Right lobe of liver (tissue), 6 donors: ENCODE data around the gene LRRC8D. TPM values are rescaled to one million over a fixed set of nuclear protein-coding genes. Genes with fewer than 3 reads are reported as not detected.

ENCODE experiments used
- ATAC-seq, 4 donors: fragments of 200-7000 bp; cut with Tn5 transposase; one replicate each; pipeline ENCODE4 v1.9.1; 2020; ENCODE audit warnings: mild to moderate bottlenecking in 4 of 4, moderate library complexity in 4 of 4
- DNase-seq, 3 donors: peaks; one replicate each; pipeline ENCODE4 v3.0.0-alpha.2; 2020
- H3K27ac ChIP-seq, 3 donors: fragments of 200-600 bp; one replicate each; pipeline ENCODE4 v1.8.0; 2022
- H3K27me3 ChIP-seq, 2 donors: fragments of 200-600 bp; one replicate each; pipeline ENCODE4 v1.8.0; 2022
- H3K36me3 ChIP-seq, 4 donors: fragments of 200-600 bp; sonication (generic) in 1 of 4; one replicate each; pipeline versions ENCODE4 v1.5.1 to v1.8.0; 2017 to 2022; ENCODE audit warnings: control low read depth in 1 of 4
- H3K4me1 ChIP-seq, 4 donors: fragments of 200-600 bp; sonication (generic) in 1 of 4; one replicate each; pipeline versions ENCODE4 v1.5.1 to v1.8.0; 2017 to 2022; ENCODE audit warnings: control low read depth in 1 of 4
- H3K4me3 ChIP-seq, 3 donors: fragments of 200-600 bp; one replicate each; pipeline ENCODE4 v1.8.0; 2022
- H3K9me3 ChIP-seq, 4 donors: fragments of 200-600 bp; sonication (generic) in 1 of 4; one replicate each; pipeline versions ENCODE4 v1.5.1 to v1.8.0; 2017 to 2022; ENCODE audit warnings: control low read depth in 1 of 4
- CTCF ChIP-seq, 4 donors: fragments of 200-600 bp in 3 of 4; fragments of 450-650 bp in 1 of 4; IDR thresholded peaks; one replicate each; pipeline versions ENCODE4 v1.5.1 to v1.8.0; 2016 to 2022; ENCODE audit warnings: antibody characterized with exemption in 4 of 4, mild to moderate bottlenecking in 2 of 4
- POLR2A ChIP-seq: fragments of 450-650 bp; IDR thresholded peaks from one replicate; pipeline ENCODE4 v1.6.1; 2017; ENCODE audit warnings: antibody characterized with exemption, mild to moderate bottlenecking
- WGBS: methylation state at CpG from one replicate; pipeline ENCODE4 v1.1.6; 2018; ENCODE audit warnings: low coverage, low lambda C conversion rate; ENCODE audit not compliant: insufficient coverage; ENCODE audit errors: missing lambda C conversion rate; 5-methylcytosine and 5-hydroxymethylcytosine counted together
- intact Hi-C, 2 donors: fragments of 100-400 bp; cut with DNase I; formaldehyde crosslinking; loops; one replicate each; pipeline versions ENCODE4 v1.11.2 to v1.14.1; 2022
- total RNA-seq, 6 experiments: library from RNA; depleted of rRNA in 2 of 6; stranded (reverse); fragments of >200 nt in 2 of 6; fragmentation: NEBNext Ultra II Directional in 3 of 6; extraction: Animal tissue kit (Norgen Biotek cat#: 25700) in 3 of 6; gene quantifications; one replicate each; pipeline versions ENCODE4 v1.1.0 to v1.2.4, GENCODE V29; 2016 to 2023
- donor health status: DM: no; HTN: yes; CAD: no.
- donor health status: DM: no; HTN: no; CAD: no.
- donor health status: DM: no; HTN: no; CAD: no.
- donor health status: DM: no; HTN: yes; CAD: no.
- donor health status: DM: no; HTN: yes; CAD: no.

LRRC8D gene
- total RNA-seq, 6 experiments from 2014 or later: 11.5 to 22.1 (median 19.3) TPM

DNA sequence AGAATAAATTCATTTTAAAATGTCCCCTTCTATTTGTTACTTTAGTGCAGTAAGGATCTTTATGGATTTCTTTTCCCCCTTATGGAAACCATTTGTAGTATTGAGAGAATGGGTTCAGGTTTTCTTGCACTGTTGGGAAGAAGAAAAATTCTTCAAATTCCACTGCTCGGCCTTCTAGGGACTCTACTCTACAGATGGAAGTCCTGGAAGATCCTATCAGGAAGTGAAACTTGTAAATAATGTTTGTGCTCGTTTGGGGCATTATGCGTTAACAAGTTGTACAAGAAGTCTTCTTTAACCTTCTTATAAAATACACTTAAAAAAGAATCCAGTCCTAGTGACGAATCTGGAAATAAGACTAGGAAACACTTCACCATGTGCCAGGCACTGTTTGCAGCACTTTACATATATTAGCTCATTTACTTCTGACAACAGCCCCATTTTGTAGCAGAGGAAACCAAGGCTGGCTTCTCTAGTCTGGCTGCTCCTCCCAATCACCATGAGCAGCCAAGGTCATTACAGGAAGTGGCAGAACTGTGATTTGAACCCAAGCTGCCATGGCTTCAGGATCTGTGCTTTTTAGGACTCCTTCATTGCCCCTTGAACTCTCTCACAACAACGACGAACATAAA lies 11.8 kb downstream of the LRRC8D start:
- no peak overlapping the region for H3K27ac ChIP-seq
- ATAC-seq: no peak
- peaks cover 2 to 55% (median 13%) of the 10 kb centered on the region in 4 donors for H3K4me1 ChIP-seq
- H3K4me3 ChIP-seq: no peak overlapping the region
- intact Hi-C loops: no loop called here
- TF ChIP-seq POLR2A: no peak
- no peak for TF ChIP-seq CTCF (IDR thresholded peaks at IDR 0.05)
- no peak for DNase-seq
- 60% methylated on average over 6 of the region's 6 CpGs for WGBS
- no peaks in the 10 kb centered on the region for H3K27me3 ChIP-seq
- no peaks in the 10 kb centered on the region for H3K36me3 ChIP-seq
- H3K9me3 ChIP-seq: no peaks in the 10 kb centered on the region

DNA sequence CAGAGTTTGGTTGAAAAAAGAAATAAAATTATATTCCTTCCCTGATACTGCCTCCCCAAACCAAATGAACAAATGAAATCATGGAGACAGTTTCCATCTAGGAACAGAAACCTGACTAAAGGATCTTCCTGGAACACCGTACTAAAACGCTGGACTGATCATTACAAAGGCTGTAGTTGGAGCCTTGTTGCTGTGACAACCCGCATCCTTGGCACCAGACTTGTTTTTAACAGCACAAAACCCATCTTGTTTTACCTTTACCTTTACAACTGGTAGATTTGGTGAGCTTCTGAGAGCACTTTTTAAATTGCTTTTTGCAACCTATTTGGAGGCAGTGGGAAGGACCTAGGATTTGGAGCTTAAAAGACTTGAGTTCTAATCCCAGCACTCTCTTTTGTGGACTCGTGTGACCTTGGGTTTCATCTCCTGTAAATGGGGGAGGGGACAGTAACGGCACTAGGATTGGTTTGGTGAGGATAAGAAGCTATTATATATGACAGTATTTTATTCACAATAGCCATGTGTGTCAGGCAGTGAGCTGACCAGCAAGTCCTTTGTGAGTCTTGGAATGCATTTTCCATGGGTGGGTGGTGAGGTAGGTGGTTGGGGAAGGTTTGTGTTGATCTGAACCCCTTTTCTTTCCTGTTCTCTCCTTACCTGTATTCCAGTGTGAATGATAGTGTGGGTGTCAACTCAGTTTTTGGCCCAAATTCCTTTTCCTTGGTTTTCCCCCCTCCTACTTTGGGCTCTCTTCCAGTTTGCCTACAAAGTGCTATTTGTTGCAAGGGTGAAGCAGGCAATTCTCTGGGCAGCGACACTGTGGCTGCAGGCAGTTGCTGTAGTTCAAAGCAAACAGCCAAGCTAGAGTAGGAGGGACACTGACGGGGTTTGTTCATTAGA lies 12.6 kb downstream of the LRRC8D start:
- intact Hi-C loops: no loop called here
- DNase-seq (no peak), ATAC-seq (peak; percentile 42 to 64 (median 54))
- TF ChIP-seq CTCF (IDR thresholded peaks at IDR 0.05): no peak
- TF ChIP-seq POLR2A: no peak
- H3K4me1 ChIP-seq: peaks cover 2 to 56% (median 13%) of the 10 kb centered on the region in 4 donors
- H3K9me3 ChIP-seq: no peaks in the 10 kb centered on the region
- WGBS: 47% methylated on average over 6 of the region's 7 CpGs
- no peaks in the 10 kb centered on the region for H3K36me3 ChIP-seq
- peak overlapping the region in 1 of 3 donors; percentile 2 for H3K27ac ChIP-seq
- no peaks in the 10 kb centered on the region for H3K27me3 ChIP-seq
- H3K4me3 ChIP-seq: no peak overlapping the region

DNA sequence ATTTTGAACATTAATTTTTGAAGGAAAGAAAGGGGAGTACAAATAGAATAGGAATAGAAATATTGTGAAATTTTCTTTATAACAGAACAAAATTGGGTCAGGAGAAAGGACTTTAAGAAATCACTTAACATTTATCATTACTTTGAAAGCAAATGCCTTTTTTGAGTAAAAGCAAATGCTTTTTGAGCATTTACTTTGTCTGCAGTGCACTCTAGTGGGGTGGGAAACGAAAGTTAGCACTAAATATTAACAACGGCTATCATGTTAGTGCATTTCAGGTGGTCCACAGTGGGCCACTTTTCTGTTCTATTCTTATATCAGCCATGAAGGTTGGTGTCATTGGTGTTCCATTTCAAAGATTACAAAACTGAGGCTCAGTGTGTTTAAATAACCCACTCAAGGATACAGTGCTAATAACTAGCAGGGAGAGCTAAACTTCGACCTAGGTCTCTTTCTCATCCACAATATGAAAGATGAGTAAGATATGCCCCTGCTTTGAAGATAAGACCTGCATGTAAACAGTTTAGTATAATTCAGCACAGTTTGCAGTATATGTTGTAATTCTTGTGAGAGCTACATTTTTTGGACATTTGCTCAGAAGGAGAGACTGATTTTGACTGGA lies 13.4 kb downstream of the LRRC8D start:
- H3K36me3 ChIP-seq: no peaks in the 10 kb centered on the region
- TF ChIP-seq CTCF (IDR thresholded peaks at IDR 0.05) (no peak), POLR2A (no peak)
- no peaks in the 10 kb centered on the region for H3K9me3 ChIP-seq
- 46% methylated on average over 3 of the region's 3 CpGs for WGBS
- no peak for ATAC-seq
- H3K4me1 ChIP-seq: peaks cover 2 to 56% (median 13%) of the 10 kb centered on the region in 4 donors
- peak overlapping the region in 1 of 3 donors; percentile 2 for H3K27ac ChIP-seq
- no peak for DNase-seq
- intact Hi-C loops: no loop called here
- H3K27me3 ChIP-seq: no peaks in the 10 kb centered on the region
- no peak overlapping the region for H3K4me3 ChIP-seq

DNA sequence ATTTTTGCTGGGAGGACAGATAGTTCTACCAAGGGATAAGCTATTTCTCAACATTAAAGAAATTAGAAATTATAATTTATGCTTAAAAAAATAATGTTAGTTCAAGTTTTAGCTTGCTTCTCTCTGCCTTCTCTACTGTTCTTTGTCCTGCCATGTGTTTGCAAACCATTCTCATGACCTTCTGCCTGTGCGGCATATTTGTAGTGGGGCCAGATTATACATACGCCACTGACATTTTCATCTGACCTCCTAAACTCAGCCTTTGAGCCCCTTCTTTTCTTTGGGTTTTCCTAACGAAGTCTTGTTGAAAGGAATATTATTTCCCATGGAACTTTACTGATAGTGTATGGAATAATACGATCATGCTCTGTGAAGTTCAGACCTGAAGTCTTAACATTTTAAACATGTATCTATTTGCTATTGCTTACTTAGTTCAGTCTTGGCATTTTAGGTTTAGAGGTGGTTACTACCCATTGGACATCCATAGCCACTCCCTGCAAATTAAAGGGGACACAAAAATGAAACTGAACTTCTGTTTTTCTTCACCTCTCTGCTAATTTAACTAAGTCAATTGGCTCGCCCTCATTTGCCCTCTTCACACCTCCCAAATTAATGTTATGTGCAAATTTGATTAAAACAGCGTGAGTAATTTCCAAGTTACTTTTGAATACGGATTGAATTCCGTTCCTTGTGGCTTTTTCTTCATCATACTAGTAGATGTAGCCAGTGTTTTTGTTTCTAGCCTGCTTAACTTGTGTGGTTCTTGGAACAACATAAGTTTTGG lies 15.6 kb downstream of the LRRC8D start:
- H3K27ac ChIP-seq: peak overlapping the region; percentile 19 to 77 (median 69)
- no peaks in the 10 kb centered on the region for H3K36me3 ChIP-seq
- peak overlapping the region in 2 of 3 donors; percentile 22 to 36 for H3K4me3 ChIP-seq
- no peak for TF ChIP-seq CTCF (IDR thresholded peaks at IDR 0.05)
- TF ChIP-seq POLR2A: no peak
- no peaks in the 10 kb centered on the region for H3K27me3 ChIP-seq
- no peaks in the 10 kb centered on the region for H3K9me3 ChIP-seq
- intact Hi-C loops: no loop called here
- peaks cover 2 to 61% (median 16%) of the 10 kb centered on the region in 4 donors for H3K4me1 ChIP-seq
- 35% methylated on average over 8 of the region's 8 CpGs for WGBS
- peak; percentile 70 to 81 (median 76) for ATAC-seq
- DNase-seq: no peak
